ENCODE data around the gene TAOK3.

DNA sequence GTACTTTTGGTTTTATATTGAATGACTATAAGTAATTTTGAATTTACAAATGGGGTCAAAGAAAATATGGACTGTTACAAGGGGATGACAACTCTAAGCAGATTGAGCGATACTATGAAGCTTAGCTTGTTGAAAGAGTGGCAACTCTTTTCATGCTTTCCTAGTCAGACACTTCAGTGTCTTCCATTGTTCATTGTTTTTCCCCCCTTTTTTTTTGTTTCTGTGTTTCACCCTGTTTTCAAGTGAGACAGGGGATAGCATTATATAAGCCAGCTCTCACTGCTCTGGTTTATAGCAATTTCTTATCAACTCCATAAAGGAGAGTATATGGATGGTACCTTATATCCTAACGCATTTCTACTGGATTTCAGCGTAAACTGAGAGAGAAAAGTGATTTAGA lies 212.2 kb downstream of the TAOK3 start:
- no peak for TF ChIP-seq CTCF (IDR thresholded peaks at IDR 0.05)
- TF ChIP-seq EZH2 (IDR thresholded peaks at IDR 0.05; ENCODE audit: borderline replicate concordance, insufficient read depth, low read depth, low read length, poor library complexity, severe bottlenecking): no peak

All from B cell (primary cell).